ENCODE measurements around the gene CHAC1. TPM values are rescaled to one million over a fixed set of nuclear protein-coding genes. Genes with fewer than 3 reads are reported as not detected.

The CHAC1 gene
- total RNA-seq, 1 donor from 2014 or later = 14.3 TPM

DNA sequence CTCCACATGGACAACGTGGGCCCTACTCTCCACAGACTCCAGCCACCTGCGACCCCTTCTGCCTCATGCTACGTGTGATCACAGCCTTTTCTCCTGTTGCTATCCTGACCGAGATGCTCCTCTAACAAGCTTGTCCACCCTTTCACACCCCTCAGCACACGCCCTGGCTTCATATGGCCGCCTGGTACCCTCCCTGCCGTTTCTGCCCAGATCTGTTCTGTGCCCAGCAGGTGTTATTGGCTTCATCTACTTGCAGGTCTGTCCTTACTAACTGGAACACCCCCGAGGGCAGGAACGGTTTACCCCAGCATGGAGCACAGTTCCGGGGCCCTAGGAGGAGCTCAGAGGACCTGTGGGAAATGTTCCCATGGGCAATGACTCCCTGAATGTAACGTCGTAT lies 9.9 kb downstream of the CHAC1 start:
- DNase-seq (ENCODE audit: low read depth) = no peak
- no peak overlapping the region for H3K4me3 ChIP-seq (ENCODE audit: low read depth, low read length)
- TF ChIP-seq, protein P1, sequence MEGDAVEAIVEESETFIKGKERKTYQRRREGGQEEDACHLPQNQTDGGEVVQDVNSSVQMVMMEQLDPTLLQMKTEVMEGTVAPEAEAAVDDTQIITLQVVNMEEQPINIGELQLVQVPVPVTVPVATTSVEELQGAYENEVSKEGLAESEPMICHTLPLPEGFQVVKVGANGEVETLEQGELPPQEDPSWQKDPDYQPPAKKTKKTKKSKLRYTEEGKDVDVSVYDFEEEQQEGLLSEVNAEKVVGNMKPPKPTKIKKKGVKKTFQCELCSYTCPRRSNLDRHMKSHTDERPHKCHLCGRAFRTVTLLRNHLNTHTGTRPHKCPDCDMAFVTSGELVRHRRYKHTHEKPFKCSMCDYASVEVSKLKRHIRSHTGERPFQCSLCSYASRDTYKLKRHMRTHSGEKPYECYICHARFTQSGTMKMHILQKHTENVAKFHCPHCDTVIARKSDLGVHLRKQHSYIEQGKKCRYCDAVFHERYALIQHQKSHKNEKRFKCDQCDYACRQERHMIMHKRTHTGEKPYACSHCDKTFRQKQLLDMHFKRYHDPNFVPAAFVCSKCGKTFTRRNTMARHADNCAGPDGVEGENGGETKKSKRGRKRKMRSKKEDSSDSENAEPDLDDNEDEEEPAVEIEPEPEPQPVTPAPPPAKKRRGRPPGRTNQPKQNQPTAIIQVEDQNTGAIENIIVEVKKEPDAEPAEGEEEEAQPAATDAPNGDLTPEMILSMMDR (conservative IDR thresholded peaks at IDR 0.05; ENCODE audit: low read depth, low read length) = no peak

DNA sequence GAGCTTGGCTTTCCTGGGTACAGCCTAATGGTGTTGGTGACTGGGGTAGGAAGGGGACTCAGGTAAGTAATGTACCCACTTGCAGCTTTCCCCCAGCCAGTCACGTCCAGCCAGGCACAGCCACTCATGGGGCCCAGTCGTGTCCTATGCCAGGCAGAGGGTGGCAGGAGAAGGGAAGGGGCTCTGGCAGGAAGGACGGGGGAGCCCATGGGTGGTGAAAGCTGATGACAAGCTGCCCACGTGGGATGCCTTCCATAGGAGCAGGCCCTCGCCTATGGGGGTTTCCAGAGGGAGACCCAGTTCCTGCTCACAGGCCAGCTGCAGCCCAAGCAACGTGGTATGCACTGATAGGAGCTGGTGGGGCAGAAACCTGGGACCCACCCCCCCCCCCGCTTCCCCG lies 10.7 kb downstream of the CHAC1 start:
- H3K4me3 ChIP-seq (ENCODE audit: low read depth, low read length) = no peak overlapping the region
- no peak for DNase-seq (ENCODE audit: low read depth)
- TF ChIP-seq, protein P1 (conservative IDR thresholded peaks at IDR 0.05; ENCODE audit: low read depth, low read length) = no peak

DNA sequence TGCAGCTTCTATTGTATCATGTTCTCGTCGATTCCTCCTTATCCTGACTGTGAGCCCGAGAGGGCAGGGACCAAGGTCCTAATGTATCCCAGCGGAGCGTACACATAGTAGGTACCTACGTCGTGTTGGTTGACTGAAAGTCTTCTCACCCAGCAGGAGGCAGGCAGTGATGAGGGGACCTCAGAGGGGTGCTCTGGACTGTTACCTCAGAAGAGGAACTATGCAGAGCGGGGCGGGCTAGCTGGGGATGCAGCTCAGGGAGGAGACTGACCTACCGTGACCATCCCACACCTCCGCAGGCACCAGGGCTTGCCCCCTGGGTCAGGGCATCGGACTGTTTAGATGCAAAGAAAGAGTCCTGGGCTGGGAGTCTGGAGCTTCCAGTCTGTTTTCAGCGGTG lies 11.4 kb downstream of the CHAC1 start:
- TF ChIP-seq, protein P1 (conservative IDR thresholded peaks at IDR 0.05; ENCODE audit: low read depth, low read length) = no peak
- no peak overlapping the region for H3K4me3 ChIP-seq (ENCODE audit: low read depth, low read length)
- no peak for DNase-seq (ENCODE audit: low read depth)

DNA sequence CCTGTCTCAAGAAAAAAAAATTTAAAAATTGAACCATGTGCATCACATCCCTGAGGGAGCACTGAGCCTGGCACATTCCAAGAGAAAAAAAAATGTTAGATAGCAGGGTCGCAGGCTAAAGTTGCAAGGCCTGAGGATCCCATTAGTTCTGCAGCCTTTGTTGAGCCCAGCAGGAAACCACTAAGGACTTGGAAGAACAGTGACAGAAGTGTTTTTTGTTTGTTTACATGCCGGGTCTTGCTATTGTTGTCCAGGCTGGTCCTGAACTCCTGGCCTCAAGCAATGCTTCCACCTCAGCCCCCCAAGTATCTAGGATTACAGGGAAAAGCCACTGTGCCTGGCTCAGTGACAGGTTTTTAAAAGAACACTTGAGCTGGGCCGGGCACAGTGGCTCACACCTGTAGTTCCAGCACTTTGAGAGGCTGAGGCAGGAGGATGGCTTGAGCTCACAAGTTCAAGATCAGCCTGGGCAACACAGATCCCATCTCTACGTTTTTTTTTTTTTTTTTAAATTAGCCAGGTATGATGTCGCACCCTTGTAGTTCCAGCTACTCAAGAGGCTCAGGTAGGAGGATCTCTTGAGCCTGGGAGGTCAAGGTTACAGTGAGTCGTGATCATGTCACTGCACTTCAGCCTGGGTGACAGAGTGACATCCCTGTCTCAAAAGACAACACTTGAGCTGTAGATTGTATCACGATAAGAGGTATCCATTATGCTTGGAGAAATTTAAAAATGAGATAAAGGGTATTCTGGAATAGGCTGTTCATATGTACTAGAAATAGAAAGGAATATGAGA lies 15.2 kb downstream of the CHAC1 start:
- no peak overlapping the region for H3K4me3 ChIP-seq (ENCODE audit: low read depth, low read length)
- TF ChIP-seq, protein P1 (conservative IDR thresholded peaks at IDR 0.05; ENCODE audit: low read depth, low read length) = no peak
- DNase-seq (ENCODE audit: low read depth) = no peak

DNA sequence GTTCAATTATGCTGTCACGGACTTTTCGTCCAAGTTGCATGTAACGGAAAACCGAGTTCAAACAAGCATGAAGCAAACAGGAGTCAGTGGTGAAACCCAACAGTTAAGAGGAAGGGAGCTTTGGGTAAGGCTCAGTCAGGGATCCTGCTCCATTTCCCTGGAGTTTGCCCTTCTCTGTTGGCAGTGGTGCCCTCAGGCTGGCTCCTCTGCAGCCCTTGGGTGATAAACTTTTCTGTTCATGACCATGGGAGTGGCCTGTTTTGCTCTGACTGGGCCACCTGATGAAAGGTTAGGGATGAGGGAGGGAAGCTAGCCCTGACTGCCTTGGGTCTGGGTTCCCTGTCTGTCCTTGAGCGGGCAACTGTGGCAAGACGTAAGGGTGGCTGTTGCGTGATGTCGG lies 16.1 kb downstream of the CHAC1 start:
- TF ChIP-seq, protein P1 (conservative IDR thresholded peaks at IDR 0.05; ENCODE audit: low read depth, low read length) = no peak
- no peak for DNase-seq (ENCODE audit: low read depth)
- H3K4me3 ChIP-seq (ENCODE audit: low read depth, low read length) = no peak overlapping the region

DNA sequence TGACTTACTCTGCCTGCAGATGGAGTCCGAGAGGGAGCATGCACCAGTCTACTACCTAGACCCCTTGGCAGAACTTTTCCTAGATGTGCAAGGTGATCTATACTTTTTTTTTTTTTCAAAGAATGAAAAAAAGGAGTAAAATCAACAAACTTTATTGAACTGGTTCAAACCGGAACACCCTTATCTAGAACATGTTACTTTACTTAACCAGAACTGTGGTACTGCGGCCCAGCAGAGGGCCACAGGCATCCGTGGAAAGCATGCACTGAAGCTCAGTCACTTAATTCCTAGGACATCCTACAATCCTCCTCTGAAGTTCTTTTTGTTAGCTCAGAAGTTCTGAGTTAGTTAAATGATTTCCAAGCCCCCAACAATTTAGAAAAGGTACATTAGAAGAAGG lies 21.6 kb downstream of the CHAC1 start:
- TF ChIP-seq, protein P1 (conservative IDR thresholded peaks at IDR 0.05; ENCODE audit: low read depth, low read length) = no peak
- H3K4me3 ChIP-seq (ENCODE audit: low read depth, low read length) = no peak overlapping the region
- no peak for DNase-seq (ENCODE audit: low read depth)

DNA sequence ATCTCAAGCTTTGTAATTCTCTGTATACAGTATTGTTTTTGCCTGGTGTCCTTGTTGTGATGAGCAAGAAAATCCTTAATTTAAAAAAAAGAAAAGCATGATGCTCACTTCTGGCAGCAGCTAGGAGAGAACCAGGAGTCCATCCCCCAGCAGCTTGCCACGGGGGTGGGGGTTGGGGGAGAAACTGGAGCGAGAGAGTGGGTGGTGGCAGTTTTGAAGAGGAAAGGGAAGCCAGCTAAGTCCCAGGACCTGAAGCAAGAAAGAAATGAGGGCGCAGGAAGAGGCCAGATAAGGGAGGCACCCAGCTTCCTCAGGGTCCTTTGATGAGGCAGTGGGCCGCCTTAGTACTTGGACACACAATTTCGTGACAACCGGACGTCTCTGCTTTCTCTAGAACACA lies 23.5 kb downstream of the CHAC1 start:
- TF ChIP-seq, protein P1 (conservative IDR thresholded peaks at IDR 0.05; ENCODE audit: low read depth, low read length) = no peak
- H3K4me3 ChIP-seq (ENCODE audit: low read depth, low read length) = no peak overlapping the region
- no peak for DNase-seq (ENCODE audit: low read depth)
